Thymus (tissue), 11 donors: ENCODE measurements around the gene MSH2. TPM values are rescaled to one million over a fixed set of nuclear protein-coding genes. Genes with fewer than 3 reads are reported as not detected.

Experiments
- DNase-seq, 9 donors: peaks; one replicate each; pipeline ENCODE4 v3.0.0-alpha.2; 2013; ENCODE audit warnings: low spot score in 9 of 9, low read depth in 6 of 9, missing footprints in 1 of 9
- H3K27ac ChIP-seq, 2 donors: one replicate each; pipeline ENCODE4 v1.5.1; 2013; ENCODE audit warnings: control low read depth in 1 of 2, low read depth in 1 of 2, low read length in 1 of 2, mild to moderate bottlenecking in 1 of 2, moderate library complexity in 1 of 2
- H3K27me3 ChIP-seq, 2 donors: one replicate each; pipeline ENCODE4 v1.5.1; 2013; ENCODE audit warnings: low read length in 1 of 2; ENCODE audit not compliant: control insufficient read depth in 2 of 2, insufficient read depth in 1 of 2
- H3K36me3 ChIP-seq, 2 donors: one replicate each; pipeline ENCODE4 v1.5.1; 2013; ENCODE audit warnings: low read length in 1 of 2, mild to moderate bottlenecking in 1 of 2, moderate library complexity in 1 of 2; ENCODE audit not compliant: control insufficient read depth in 2 of 2, insufficient read depth in 2 of 2
- H3K4me1 ChIP-seq, 2 donors: one replicate each; pipeline ENCODE4 v1.5.1; 2013; ENCODE audit warnings: low read length in 2 of 2; ENCODE audit not compliant: control insufficient read depth in 2 of 2, insufficient read depth in 2 of 2
- H3K4me3 ChIP-seq, 2 donors: one replicate each; pipeline ENCODE4 v1.5.1; 2013; ENCODE audit warnings: low read length in 2 of 2, control low read depth in 1 of 2, mild to moderate bottlenecking in 1 of 2
- H3K9me3 ChIP-seq, 2 donors: one replicate each; pipeline ENCODE4 v1.5.1; 2013; ENCODE audit warnings: low read length in 1 of 2, mild to moderate bottlenecking in 1 of 2; ENCODE audit not compliant: control insufficient read depth in 2 of 2, insufficient read depth in 1 of 2
- WGBS: extraction: QIAGEN DNeasy Blood & Tissue Kit; methylation state at CpG from one replicate; pipeline ENCODE4 v1.1.7; 2013; 5-methylcytosine and 5-hydroxymethylcytosine counted together
- polyA plus RNA-seq: library from polyadenylated mRNA; stranded (reverse); fragments of 200-250 nt; gene quantifications from one replicate; pipeline ENCODE4 v1.2.3, GENCODE V29; 2013
- total RNA-seq: library from RNA; stranded (reverse); fragments of 120-200 nt; gene quantifications from one replicate; pipeline ENCODE4 v1.2.4, GENCODE V29; 2013
- donor health status: healthy.

MSH2 gene
- total and polyA plus RNA-seq, 2 donors: 24.2 to 65.4 TPM

GRCh38 chr2:47483191-47483590 lies 80.2 kb downstream of the MSH2 start:
- 99% methylated on average over 8 of the region's 8 CpGs for WGBS
- no peaks in the 10 kb centered on the region for H3K27me3 ChIP-seq
- H3K27ac ChIP-seq: no peak overlapping the region
- H3K4me1 ChIP-seq: no peaks in the 10 kb centered on the region
- H3K9me3 ChIP-seq: no peaks in the 10 kb centered on the region
- no peak for DNase-seq
- H3K36me3 ChIP-seq: peaks cover 15 to 47% of the 10 kb centered on the region in 2 donors
- H3K4me3 ChIP-seq: no peak overlapping the region

GRCh38 chr2:47484396-47484795 lies 81.4 kb downstream of the MSH2 start:
- DNase-seq: no peak
- WGBS: 98% methylated on average over 5 of the region's 5 CpGs

GRCh38 chr2:47485177-47485576 lies 82.2 kb downstream of the MSH2 start:
- no peak for DNase-seq

More at GRCh38 chr2:47484396-47484795, 81.4 kb downstream of the MSH2 start:
- Histone ChIP-seq H3K27ac (no peak overlapping the region), H3K4me3 (no peak overlapping the region), H3K36me3 (peaks cover 15 to 40% of the 10 kb centered on the region in 2 donors), H3K4me1 (no peaks in the 10 kb centered on the region), H3K9me3 (no peaks in the 10 kb centered on the region), H3K27me3 (no peaks in the 10 kb centered on the region)

GRCh38 chr2:47485751-47486300 lies 82.9 kb downstream of the MSH2 start:
- Histone ChIP-seq H3K27ac (no peak overlapping the region), H3K27me3 (no peaks in the 10 kb centered on the region), H3K4me3 (no peak overlapping the region), H3K4me1 (no peaks in the 10 kb centered on the region), H3K36me3 (peaks cover 15 to 35% of the 10 kb centered on the region in 2 donors), H3K9me3 (no peaks in the 10 kb centered on the region)
- WGBS: 98% methylated on average over 6 of the region's 6 CpGs
- no peak for DNase-seq

More at GRCh38 chr2:47485177-47485576, 82.2 kb downstream of the MSH2 start:
- Histone ChIP-seq H3K4me3 (no peak overlapping the region), H3K4me1 (no peaks in the 10 kb centered on the region), H3K27ac (no peak overlapping the region), H3K36me3 (peaks cover 15 to 40% of the 10 kb centered on the region in 2 donors), H3K9me3 (no peaks in the 10 kb centered on the region), H3K27me3 (no peaks in the 10 kb centered on the region)
- 100% methylated on average over 3 of the region's 3 CpGs for WGBS

- Histone ChIP-seq H3K4me3 (no peak overlapping the region), H3K36me3 (peaks cover 15 to 31% of the 10 kb centered on the region in 2 donors), H3K27ac (no peak overlapping the region), H3K27me3 (no peaks in the 10 kb centered on the region), H3K4me1 (no peaks in the 10 kb centered on the region), H3K9me3 (no peaks in the 10 kb centered on the region)
- 44% methylated on average over 2 of the region's 2 CpGs for WGBS
- peak in 1 of 9 donors; percentile 10 for DNase-seq
These were observed 84.0 kb downstream of the MSH2 start for GRCh38 chr2:47486841-47487497.

GRCh38 chr2:47487498-47487875 lies 84.5 kb downstream of the MSH2 start:
- H3K36me3 ChIP-seq: peaks cover 15 to 28% of the 10 kb centered on the region in 2 donors
- H3K9me3 ChIP-seq: no peaks in the 10 kb centered on the region
- no peak overlapping the region for H3K4me3 ChIP-seq
- no peaks in the 10 kb centered on the region for H3K4me1 ChIP-seq
- no peaks in the 10 kb centered on the region for H3K27me3 ChIP-seq
- no peak for DNase-seq
- 78% methylated on average over 1 of the region's 1 CpG for WGBS
- H3K27ac ChIP-seq: no peak overlapping the region

- Histone ChIP-seq H3K27ac (no peak overlapping the region), H3K4me3 (no peak overlapping the region), H3K36me3 (peaks cover 9 to 16% of the 10 kb centered on the region in 2 donors), H3K9me3 (peaks cover 0 to 3% of the 10 kb centered on the region in 2 donors), H3K27me3 (no peaks in the 10 kb centered on the region), H3K4me1 (no peaks in the 10 kb centered on the region)
- 68% methylated on average over 9 of the region's 9 CpGs for WGBS
- no peak for DNase-seq
These were observed 86.1 kb downstream of the MSH2 start for GRCh38 chr2:47488870-47489584.

- H3K9me3 ChIP-seq: peaks cover 0 to 3% of the 10 kb centered on the region in 2 donors
- H3K27me3 ChIP-seq: no peaks in the 10 kb centered on the region
- H3K4me1 ChIP-seq: no peaks in the 10 kb centered on the region
- H3K27ac ChIP-seq: no peak overlapping the region
- no peak overlapping the region for H3K4me3 ChIP-seq
- WGBS: 96% methylated on average over 6 of the region's 6 CpGs
- DNase-seq: no peak
- peaks cover 0 to 6% of the 10 kb centered on the region in 2 donors for H3K36me3 ChIP-seq
These were observed 87.5 kb downstream of the MSH2 start for GRCh38 chr2:47490406-47490805.
